Measurements from ENCODE around the gene LDOC1.

LDOC1 gene

DNA sequence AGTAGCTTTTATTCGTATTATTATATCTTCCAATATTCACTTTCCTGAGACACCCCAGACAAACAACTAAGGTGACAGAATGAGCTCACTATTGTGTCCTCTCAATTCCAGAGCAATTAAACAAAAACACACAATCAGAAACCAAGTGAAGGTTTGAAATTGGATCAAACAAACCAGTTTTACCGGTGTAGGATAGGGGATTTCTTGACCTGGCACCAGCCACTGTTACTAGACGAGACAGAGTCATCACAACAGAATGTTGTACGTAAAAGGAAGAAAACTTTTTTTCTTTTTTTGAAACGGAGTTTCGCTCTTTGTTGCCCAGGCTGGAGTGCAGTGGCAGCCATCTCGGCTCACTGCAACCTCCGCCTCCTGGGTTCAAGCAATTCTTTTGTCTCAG lies 43.7 kb downstream of the LDOC1 start:
- POLR2A ChIA-PET, result no interaction called here
- Histone ChIP-seq H3K27me3 (replicated peaks in 2 of 5; ENCODE audit: control insufficient read depth in 4 of 5, insufficient read depth in 5 of 5, low read length in 4 of 5) (no peaks in the 10 kb centered on the region), H3K36me3 (ENCODE audit: control insufficient read depth in 4 of 4, insufficient read depth in 4 of 4, low read length in 3 of 4) (no peaks in the 10 kb centered on the region), H3K9me3 (ENCODE audit: control extremely low read depth in 1 of 5, control insufficient read depth in 4 of 5, insufficient read depth in 2 of 5, low read depth in 1 of 5, low read length in 4 of 5) (no peaks in the 10 kb centered on the region), H3K4me1 (ENCODE audit: control extremely low read depth in 1 of 4, control insufficient read depth in 4 of 4, insufficient read depth in 4 of 4, low read length in 3 of 4) (no peaks in the 10 kb centered on the region), H3K4me3 (ENCODE audit: control insufficient read depth in 1 of 7, extremely low read depth in 1 of 7, insufficient read depth in 4 of 7, low read depth in 2 of 7, low read length in 6 of 7) (no peak overlapping the region), H3K27ac (ENCODE audit: insufficient read depth in 1 of 2, low read depth in 1 of 2, low read length in 2 of 2, poor library complexity in 1 of 2, severe bottlenecking in 2 of 2) (no peak overlapping the region)
- DNase-seq, result no peak
- WGBS (ENCODE audit: insufficient coverage), result 78% methylated on average over 7 of the region's 8 CpGs
- CTCF ChIA-PET, result no interaction called here

DNA sequence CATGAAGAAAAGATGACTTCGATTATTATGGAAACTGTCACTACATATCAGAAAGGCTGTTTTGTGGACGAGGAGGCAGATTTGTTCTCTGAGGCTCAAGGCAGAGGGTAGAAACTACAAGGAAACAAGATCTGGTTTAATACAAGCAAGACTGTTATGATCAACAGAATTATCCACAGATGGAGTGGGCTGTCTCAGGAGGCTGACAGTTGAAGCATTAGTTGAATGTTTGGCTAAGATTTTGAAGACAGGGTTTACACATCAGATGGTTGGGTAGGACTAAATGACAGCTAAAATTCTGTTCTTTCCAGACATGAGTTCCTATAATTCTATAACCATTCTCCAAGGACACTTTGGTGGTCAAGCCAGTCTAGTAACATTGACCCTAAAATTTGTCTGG lies 49.8 kb downstream of the LDOC1 start:
- Histone ChIP-seq H3K27ac (ENCODE audit: insufficient read depth in 1 of 2, low read depth in 1 of 2, low read length in 2 of 2, poor library complexity in 1 of 2, severe bottlenecking in 2 of 2) (no peak overlapping the region), H3K36me3 (ENCODE audit: control insufficient read depth in 4 of 4, insufficient read depth in 4 of 4, low read length in 3 of 4) (no peaks in the 10 kb centered on the region), H3K4me3 (ENCODE audit: control insufficient read depth in 1 of 7, extremely low read depth in 1 of 7, insufficient read depth in 4 of 7, low read depth in 2 of 7, low read length in 6 of 7) (no peak overlapping the region), H3K27me3 (replicated peaks in 2 of 5; ENCODE audit: control insufficient read depth in 4 of 5, insufficient read depth in 5 of 5, low read length in 4 of 5) (no peaks in the 10 kb centered on the region), H3K4me1 (ENCODE audit: control extremely low read depth in 1 of 4, control insufficient read depth in 4 of 4, insufficient read depth in 4 of 4, low read length in 3 of 4) (no peaks in the 10 kb centered on the region), H3K9me3 (ENCODE audit: control extremely low read depth in 1 of 5, control insufficient read depth in 4 of 5, insufficient read depth in 2 of 5, low read depth in 1 of 5, low read length in 4 of 5) (no peaks in the 10 kb centered on the region)
- POLR2A ChIA-PET, result no interaction called here
- WGBS (ENCODE audit: insufficient coverage), result 89% methylated on average over 1 of the region's 2 CpGs
- no peak for DNase-seq
- CTCF ChIA-PET, result no interaction called here
